ENCODE results near the gene AMDHD2.

Gene AMDHD2

GRCh38 chr16:2507052-2507659 is 13.0 kb upstream of the AMDHD2 start:
- Histone ChIP-seq H3K27ac (peak overlapping the region in 10 of 11 experiments; percentile 4 to 76 (median 45); a peak in 14 of 22 replicates), H4K20me1 (peaks cover 0 to 63% (median 24%) of the 10 kb centered on the region in 11 experiments; a peak in 17 of 22 replicates), H3K4me2 (peak overlapping the region in 10 of 11 experiments; percentile 39 to 96 (median 52); a peak in 20 of 22 replicates), H3K4me3 (peak overlapping the region in 1 of 10 experiments; percentile 12; a peak in 2 of 20 replicates), H3K27me3 (no peaks in the 10 kb centered on the region), H3K4me1 (peaks cover 32 to 79% (median 54%) of the 10 kb centered on the region in 10 experiments), H3K9me3 (replicated peaks in 1 of 11) (no peaks in the 10 kb centered on the region), H3K9ac (peak overlapping the region; percentile 11 to 76 (median 39); a peak in 16 of 22 replicates), H3K36me3 (peaks cover 0 to 25% (median 9%) of the 10 kb centered on the region in 11 experiments; a peak in 14 of 22 replicates)
- no peak for TF ChIP-seq Cebpa-rat (IDR thresholded peaks at IDR 0.05)

DNA sequence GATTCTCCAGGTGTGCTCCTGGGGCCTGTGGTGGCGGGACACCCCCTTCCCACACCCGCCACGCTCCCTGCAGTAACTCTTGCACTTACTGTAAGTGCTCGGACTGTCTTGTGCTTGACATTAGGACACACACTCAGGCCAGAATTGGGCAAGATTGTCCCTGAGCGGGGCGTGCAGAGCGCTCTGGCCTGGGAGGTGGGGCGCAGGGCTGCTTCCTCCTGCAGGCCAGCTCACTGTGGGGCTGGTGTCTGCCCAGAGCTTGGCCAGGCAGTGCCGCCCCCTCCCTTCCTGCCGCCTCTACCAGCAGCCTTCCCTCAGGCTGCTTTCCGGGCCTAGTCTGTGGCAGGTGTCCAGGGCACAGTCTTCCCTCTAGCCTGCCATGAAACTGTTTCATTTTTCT is 12.5 kb upstream of the AMDHD2 start:
- peaks cover 0 to 20% (median 4%) of the 10 kb centered on the region in 11 experiments; a peak in 12 of 22 replicates for H3K36me3 ChIP-seq

DNA sequence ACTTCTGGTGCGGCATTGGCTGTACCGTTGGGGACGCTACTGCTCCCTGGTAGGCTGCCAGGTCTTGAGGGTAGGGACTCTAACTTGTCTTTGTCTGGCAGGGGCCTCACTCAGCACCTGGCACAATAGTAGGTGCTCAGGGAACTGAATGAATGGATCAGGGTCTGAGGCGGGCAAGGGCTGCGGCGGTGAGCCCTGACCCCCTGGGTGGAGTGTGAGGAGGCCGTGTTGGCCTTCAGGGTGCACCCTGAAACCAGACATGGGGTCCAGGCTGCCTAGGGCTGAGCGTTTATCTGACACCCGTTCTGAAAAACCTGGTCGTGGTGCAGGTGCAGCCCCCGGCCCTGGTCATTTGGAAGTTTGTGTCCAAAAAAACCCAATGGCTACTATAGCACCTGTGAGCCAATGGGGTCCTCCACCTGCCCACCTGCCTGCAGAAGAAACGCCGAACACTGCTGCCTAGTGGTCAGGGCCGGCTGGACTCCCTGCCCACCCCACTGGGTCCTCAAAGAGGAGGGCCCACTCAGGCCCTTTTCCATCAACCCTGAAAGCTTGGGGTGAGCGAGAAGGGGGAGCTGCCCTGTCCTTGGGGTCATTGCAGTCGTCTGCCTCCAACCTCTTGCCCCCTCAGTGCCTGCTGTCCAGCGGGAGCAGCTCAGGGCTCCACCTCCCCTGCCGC is 11.3 kb upstream of the AMDHD2 start:
- 0 out of 22 replicates have a peak overlapping the region, but pooled peaks of 1 of the 11 experiments have one; percentile 46 for H3K27ac ChIP-seq
- peaks cover 0 to 48% (median 16%) of the 10 kb centered on the region in 11 experiments; a peak in 12 of 22 replicates for H4K20me1 ChIP-seq
- H3K4me3 ChIP-seq = no peak overlapping the region
- peak overlapping the region in 4 of 11 experiments; percentile 8 to 60 (median 32); a peak in 3 of 22 replicates for H3K9ac ChIP-seq
- peak overlapping the region in 7 of 11 experiments; percentile 32 to 96 (median 66); a peak in 10 of 22 replicates for H3K4me2 ChIP-seq
- TF ChIP-seq Cebpa-rat (IDR thresholded peaks at IDR 0.05) = no peak
- peaks cover 42 to 76% (median 59%) of the 10 kb centered on the region in 10 experiments for H3K4me1 ChIP-seq
- peaks cover 0 to 15% (median 0%) of the 10 kb centered on the region in 11 experiments; a peak in 5 of 22 replicates for H3K36me3 ChIP-seq
- H3K27me3 ChIP-seq = no peaks in the 10 kb centered on the region
- H3K9me3 ChIP-seq (replicated peaks in 1 of 11) = no peaks in the 10 kb centered on the region

More for the DNA sequence above, 12.5 kb upstream of the AMDHD2 start:
- Histone ChIP-seq H3K27me3 (no peaks in the 10 kb centered on the region), H3K4me1 (peaks cover 34 to 79% (median 54%) of the 10 kb centered on the region in 10 experiments), H3K9ac (peak overlapping the region in 10 of 11 experiments; percentile 11 to 76 (median 41); a peak in 11 of 22 replicates), H3K4me2 (peak overlapping the region in 10 of 11 experiments; percentile 39 to 96 (median 52); a peak in 17 of 22 replicates), H3K9me3 (replicated peaks in 1 of 11) (no peaks in the 10 kb centered on the region), H4K20me1 (peaks cover 0 to 58% (median 19%) of the 10 kb centered on the region in 11 experiments; a peak in 16 of 22 replicates), H3K4me3 (peak overlapping the region in 1 of 10 experiments; percentile 12; a peak in 1 of 20 replicates), H3K27ac (peak overlapping the region in 10 of 11 experiments; percentile 4 to 76 (median 45); a peak in 12 of 22 replicates)
- TF ChIP-seq Cebpa-rat (IDR thresholded peaks at IDR 0.05) = no peak

DNA sequence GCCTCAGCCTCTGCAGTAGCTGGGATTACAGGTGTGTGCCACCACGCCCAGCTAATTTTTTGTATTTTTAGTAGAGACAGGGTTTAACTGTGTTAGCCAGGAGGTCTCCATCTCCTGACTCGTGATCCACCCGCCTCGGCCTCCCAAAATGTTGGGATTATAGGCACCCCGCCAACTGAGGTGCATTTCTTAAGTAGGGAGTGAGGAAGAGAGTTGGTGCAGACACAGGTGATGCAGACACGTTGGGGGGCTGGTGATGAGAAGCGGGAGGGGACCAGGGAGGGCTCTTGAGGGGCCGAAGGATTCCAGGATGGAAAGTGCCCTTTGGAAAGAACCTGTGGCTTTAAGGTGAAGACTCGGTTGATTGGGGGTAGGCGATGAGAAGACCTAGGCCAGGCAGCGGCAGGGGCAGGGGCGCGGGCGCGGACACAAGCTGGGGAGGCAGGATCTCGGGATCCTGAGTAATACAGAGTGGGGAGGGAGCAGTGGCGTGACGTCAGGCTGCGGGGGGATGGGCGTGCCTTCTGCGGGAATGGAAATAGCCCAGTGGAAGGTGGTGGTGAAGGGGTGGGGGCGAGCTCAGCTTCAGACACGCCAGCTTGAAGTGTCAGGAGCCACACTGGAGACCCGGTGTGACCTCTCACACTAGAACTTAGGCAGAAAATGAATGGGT is 8.9 kb upstream of the AMDHD2 start:
- H3K27ac ChIP-seq = no peak overlapping the region
- H3K9ac ChIP-seq = no peak overlapping the region; a peak in 2 of 22 replicates
- peaks cover 0 to 17% (median under 1%) of the 10 kb centered on the region in 11 experiments; a peak in 4 of 22 replicates for H3K36me3 ChIP-seq
- peak overlapping the region in 2 of 11 experiments; percentile 10 to 97; a peak in 2 of 22 replicates for H3K4me2 ChIP-seq
- no peak overlapping the region for H3K4me3 ChIP-seq
- TF ChIP-seq Cebpa-rat (IDR thresholded peaks at IDR 0.05) = no peak
- peaks cover 19 to 65% (median 35%) of the 10 kb centered on the region in 11 experiments for H4K20me1 ChIP-seq
- H3K4me1 ChIP-seq = peaks cover 57 to 81% (median 74%) of the 10 kb centered on the region in 10 experiments
- H3K27me3 ChIP-seq = no peaks in the 10 kb centered on the region
- no peaks in the 10 kb centered on the region for H3K9me3 ChIP-seq (replicated peaks in 1 of 11)

DNA sequence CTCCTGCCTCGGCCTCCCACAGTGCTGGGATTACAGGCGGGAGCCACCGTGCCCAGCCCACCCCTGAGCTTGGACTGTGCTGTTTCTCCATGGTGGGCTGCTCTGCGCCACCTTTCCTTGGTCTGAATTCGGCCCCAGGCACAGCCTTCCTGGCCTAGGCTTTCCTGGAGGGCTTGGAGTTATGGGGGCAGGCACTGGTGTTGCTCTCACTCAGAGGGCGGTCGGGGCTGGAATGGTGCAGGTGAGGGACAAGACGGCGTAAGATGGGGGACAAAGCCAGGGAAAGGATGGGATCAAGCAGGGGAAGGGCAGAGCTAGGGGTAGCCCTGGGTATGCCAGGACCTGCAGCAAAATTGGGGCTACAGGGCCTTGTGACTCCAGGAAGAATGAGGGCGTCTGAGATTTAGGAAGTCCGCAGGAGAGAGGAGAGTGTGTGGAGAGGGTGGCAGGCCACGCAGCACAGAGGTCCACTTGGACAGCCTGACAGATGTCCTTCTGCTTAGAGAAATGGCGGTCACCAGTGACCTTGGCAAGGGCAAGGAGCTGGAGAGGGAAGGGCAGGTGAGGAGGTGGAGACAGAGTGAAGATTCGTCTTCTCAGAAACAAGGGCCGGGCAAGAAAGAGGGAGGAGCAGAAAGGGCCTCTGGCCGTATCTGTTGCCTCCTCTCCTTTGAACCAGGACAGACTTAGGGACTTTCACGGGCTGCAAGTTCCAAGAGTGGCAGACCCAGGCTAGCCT is 8.0 kb upstream of the AMDHD2 start:
- H3K36me3 ChIP-seq = peaks cover 0 to 18% (median 5%) of the 10 kb centered on the region in 11 experiments; a peak in 6 of 22 replicates
- peak overlapping the region in 10 of 11 experiments; percentile 85 to 100 (median 94); a peak in 15 of 22 replicates for H3K4me2 ChIP-seq
- peaks cover 28 to 67% (median 40%) of the 10 kb centered on the region in 11 experiments for H4K20me1 ChIP-seq
- H3K4me1 ChIP-seq = peaks cover 60 to 82% (median 77%) of the 10 kb centered on the region in 10 experiments
- peak overlapping the region in 3 of 11 experiments; percentile 95 to 97 (median 97); a peak in 5 of 22 replicates for H3K9ac ChIP-seq
- TF ChIP-seq Cebpa-rat (IDR thresholded peaks at IDR 0.05) = no peak
- H3K27ac ChIP-seq = peak overlapping the region in 2 of 11 experiments; percentile 98 to 99; a peak in 1 of 22 replicates
- H3K4me3 ChIP-seq = no peak overlapping the region
- H3K27me3 ChIP-seq = no peaks in the 10 kb centered on the region
- H3K9me3 ChIP-seq (replicated peaks in 1 of 11) = no peaks in the 10 kb centered on the region

GRCh38 chr16:2512735-2513404 is 7.3 kb upstream of the AMDHD2 start:
- no peaks in the 10 kb centered on the region for H3K9me3 ChIP-seq (replicated peaks in 1 of 11)
- H3K4me3 ChIP-seq = peak overlapping the region; percentile 84 to 99 (median 92)
- H3K27ac ChIP-seq = peak overlapping the region in 10 of 11 experiments; percentile 92 to 99 (median 98); a peak in 20 of 22 replicates
- H3K36me3 ChIP-seq = peaks cover 0 to 19% (median 5%) of the 10 kb centered on the region in 11 experiments; a peak in 8 of 22 replicates
- no peaks in the 10 kb centered on the region for H3K27me3 ChIP-seq
- peaks cover 60 to 82% (median 75%) of the 10 kb centered on the region in 10 experiments for H3K4me1 ChIP-seq
- TF ChIP-seq Cebpa-rat (IDR thresholded peaks at IDR 0.05) = no peak
- peaks cover 35 to 67% (median 41%) of the 10 kb centered on the region in 11 experiments for H4K20me1 ChIP-seq
- peak overlapping the region; percentile 85 to 100 (median 96) for H3K4me2 ChIP-seq
- H3K9ac ChIP-seq = peak overlapping the region; percentile 92 to 100 (median 97); a peak in 18 of 22 replicates
